Large intestine (tissue), 12 donors: ENCODE results near the gene SMIM27. TPM values are rescaled to one million over a fixed set of nuclear protein-coding genes. Genes with fewer than 3 reads are reported as not detected.
"Not testable (repeated sequence)": the region's sequence is repeated elsewhere in the genome, so short reads cannot be mapped to it uniquely, and the experiment has no call there.

Experiments used
- DNase-seq, 2 donors: peaks; one replicate each; pipeline versions ENCODE4 v3.0.0 to v3.0.0-alpha.2; 2013
- H3K27ac ChIP-seq: one replicate; pipeline ENCODE4 v1.5.1; 2013; ENCODE audit warnings: low read length
- H3K27me3 ChIP-seq: 2 replicates; pipeline ENCODE4 v1.6.1; 2013; ENCODE audit warnings: low read length; ENCODE audit not compliant: control insufficient read depth, insufficient read depth
- H3K36me3 ChIP-seq: 2 replicates; pipeline ENCODE4 v1.6.1; 2013; ENCODE audit warnings: low read length; ENCODE audit not compliant: control insufficient read depth, insufficient read depth
- H3K4me1 ChIP-seq: one replicate; pipeline ENCODE4 v1.6.1; 2013; ENCODE audit warnings: low read length; ENCODE audit not compliant: control insufficient read depth, insufficient read depth
- H3K4me3 ChIP-seq: one replicate; pipeline ENCODE4 v1.5.1; 2013; ENCODE audit warnings: low read length
- H3K9me3 ChIP-seq: one replicate; pipeline ENCODE4 v1.6.1; 2013; ENCODE audit warnings: mild to moderate bottlenecking, low read depth, low read length, moderate library complexity; ENCODE audit not compliant: control insufficient read depth
- WGBS: methylation state at CpG from one replicate; pipeline ENCODE4 v1.1.5; 2013; ENCODE audit warnings: low lambda C conversion rate; ENCODE audit not compliant: insufficient coverage; 5-methylcytosine and 5-hydroxymethylcytosine counted together
- long read RNA-seq, 11 donors: transcript quantifications; one replicate each; lab custom pipeline, GENCODE V29; 2026
- polyA plus RNA-seq: library from polyadenylated mRNA; unstranded; fragments of 120-200 nt; gene quantifications from one replicate; pipeline ENCODE4 v1.2.1, GENCODE V29; 2013

The SMIM27 gene, protein sequence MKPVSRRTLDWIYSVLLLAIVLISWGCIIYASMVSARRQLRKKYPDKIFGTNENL
- polyA plus RNA-seq: 14.6 TPM
- long read RNA-seq, donor 1, transcript SMIM27-206 (1 exons, 668 nt): major isoform, 5 of 158 reads
- long read RNA-seq, donor 1, partial matches to known transcripts: 6 of 158 reads
- long read RNA-seq, donor 1, other reads (novel, unspliced or antisense): 147 of 158 reads
- long read RNA-seq, donor 2, transcript SMIM27-206 (1 exons, 668 nt): major isoform, 10 of 32 reads
- long read RNA-seq, donor 2, partial matches to known transcripts: 21 of 32 reads
- long read RNA-seq, donor 2, other reads (novel, unspliced or antisense): 0 of 32 reads
- long read RNA-seq, donor 3: 0 reads
- long read RNA-seq, donor 4: 0 reads
- long read RNA-seq, donor 5, partial matches to known transcripts: 170 of 178 reads
- long read RNA-seq, donor 5, other reads (novel, unspliced or antisense): 7 of 178 reads
- long read RNA-seq, donor 6, transcript SMIM27-206 (1 exons, 668 nt): major isoform, 8 of 25 reads
- long read RNA-seq, donor 6, partial matches to known transcripts: 17 of 25 reads
- long read RNA-seq, donor 6, other reads (novel, unspliced or antisense): 0 of 25 reads
- long read RNA-seq, donor 7, partial matches to known transcripts: 0 of 4 reads
- long read RNA-seq, donor 7, other reads (novel, unspliced or antisense): 0 of 4 reads
- long read RNA-seq, donor 8, transcript SMIM27-206 (1 exons, 668 nt): major isoform, 14 of 598 reads
- long read RNA-seq, donor 8, partial matches to known transcripts: 101 of 598 reads
- long read RNA-seq, donor 8, other reads (novel, unspliced or antisense): 483 of 598 reads
- long read RNA-seq, donor 9, transcript SMIM27-206 (1 exons, 668 nt): major isoform, 10 of 46 reads
- long read RNA-seq, donor 9, partial matches to known transcripts: 35 of 46 reads
- long read RNA-seq, donor 9, other reads (novel, unspliced or antisense): 0 of 46 reads
- long read RNA-seq, donor 10, transcript SMIM27-206 (1 exons, 668 nt): major isoform, 7 of 39 reads
- long read RNA-seq, donor 10, partial matches to known transcripts: 20 of 39 reads
- long read RNA-seq, donor 10, other reads (novel, unspliced or antisense): 12 of 39 reads
- long read RNA-seq, donor 11, transcript SMIM27-206 (1 exons, 668 nt): major isoform, 8 of 29 reads
- long read RNA-seq, donor 11, partial matches to known transcripts: 19 of 29 reads
- long read RNA-seq, donor 11, other reads (novel, unspliced or antisense): 0 of 29 reads

DNA sequence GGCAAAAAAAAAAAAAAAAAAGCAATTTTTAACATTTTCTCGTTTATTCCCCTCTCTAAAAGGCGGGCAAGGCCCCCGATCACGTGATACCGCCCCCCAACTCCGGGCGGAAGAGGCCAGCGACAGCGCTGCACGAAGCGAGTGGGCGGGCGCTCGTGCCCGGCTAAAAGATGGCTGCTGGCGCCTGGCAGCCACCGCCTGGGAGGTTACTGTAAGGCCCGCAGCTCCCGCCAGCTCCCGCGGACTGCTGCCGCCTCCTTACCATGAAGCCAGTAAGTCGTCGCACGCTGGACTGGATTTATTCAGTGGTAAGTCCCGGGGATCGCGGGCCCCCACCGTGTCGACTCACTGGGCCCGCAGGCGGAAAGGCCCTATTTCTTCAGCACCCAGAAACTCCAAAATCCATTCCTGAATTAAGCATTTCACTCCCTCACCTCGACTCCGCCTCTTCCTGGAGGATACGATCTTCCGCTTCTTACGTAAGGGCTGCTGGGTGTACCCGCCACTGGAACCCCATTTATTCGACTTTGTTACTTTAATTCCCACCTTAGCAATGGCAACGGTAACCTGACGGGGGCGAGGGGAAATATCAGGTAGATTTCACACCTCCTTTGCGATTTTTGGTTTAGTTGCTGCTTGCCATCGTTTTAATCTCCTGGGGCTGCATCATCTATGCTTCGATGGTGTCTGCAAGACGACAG, at the start of gene SMIM27, which contains the start of gene TOPORS:
Gene SMIM27 (plus strand): TSS at position 156 of the 701 bp plus-strand sequence. CDS start 108 bp downstream, at position 264.
Gene TOPORS (minus strand): TSS at position 415 of the 701 bp plus-strand sequence. CDS start 150 bp downstream, at position 265.
- Histone ChIP-seq H3K4me3 (peak within 1 kb of the TSS; percentile 78), H3K27ac (peak within 1 kb of the TSS; percentile 96), H3K4me1 (peaks cover 10% of the 10 kb centered on the region), H3K36me3 (peaks cover 2% of the 10 kb centered on the region), H3K27me3 (no peaks in the 10 kb centered on the region), H3K9me3 (no peaks in the 10 kb centered on the region)
- WGBS: 0% methylated on average over 4 of the region's 46 CpGs
- DNase-seq: peak; percentile 88 to 95

DNA sequence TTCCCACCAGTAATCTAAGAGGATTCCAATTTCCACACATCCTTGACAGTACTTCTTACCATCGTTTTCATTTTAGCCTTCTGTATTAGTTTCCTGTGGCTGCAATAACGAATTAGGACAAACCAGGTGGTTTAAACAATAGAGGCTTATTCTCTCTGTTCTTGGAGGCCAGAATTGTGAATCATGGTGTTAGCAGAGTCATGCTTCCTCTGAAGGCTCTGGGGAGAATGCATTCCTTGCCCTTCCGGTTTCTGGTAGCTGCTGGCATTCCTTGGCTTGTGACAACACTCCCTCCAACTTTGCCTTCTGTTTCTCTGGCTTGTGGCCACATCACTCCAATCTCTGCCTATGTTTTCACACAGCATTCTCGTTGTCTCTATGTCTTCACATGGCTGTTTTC, 49.7 kb upstream of the SMIM27 start:
- Histone ChIP-seq H3K4me3 (no peak overlapping the region), H3K27me3 (no peaks in the 10 kb centered on the region), H3K36me3 (peaks cover 13% of the 10 kb centered on the region), H3K9me3 (no peaks in the 10 kb centered on the region), H3K4me1 (no peaks in the 10 kb centered on the region), H3K27ac (no peak overlapping the region)
- DNase-seq: no peak
- 79% methylated on average over 2 of the region's 4 CpGs for WGBS

DNA sequence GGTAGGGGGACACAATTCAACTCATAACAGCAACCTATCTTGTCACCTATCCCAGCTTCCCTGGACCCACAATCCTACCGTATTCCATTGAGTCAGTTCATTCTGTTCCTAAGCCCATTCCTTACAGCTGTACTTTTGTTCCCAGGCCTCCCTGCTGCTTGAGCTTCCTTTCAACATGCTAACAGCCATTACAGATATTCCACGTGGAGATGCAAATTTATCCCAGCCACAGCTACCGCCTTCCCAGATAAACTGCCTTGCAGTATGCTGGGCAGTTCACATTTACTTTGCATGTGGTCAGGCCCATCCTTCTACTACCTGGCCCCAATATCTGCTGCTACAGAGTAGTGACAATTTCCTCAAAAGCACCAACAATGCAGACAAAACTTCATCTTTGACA, 49.1 kb upstream of the SMIM27 start:
- no peak for DNase-seq
- WGBS: 100% methylated on average over 1 of the region's 3 CpGs
- Histone ChIP-seq H3K4me1 (no peaks in the 10 kb centered on the region), H3K27me3 (no peaks in the 10 kb centered on the region), H3K27ac (no peak overlapping the region), H3K36me3 (peaks cover 11% of the 10 kb centered on the region), H3K9me3 (no peaks in the 10 kb centered on the region), H3K4me3 (no peak overlapping the region)

DNA sequence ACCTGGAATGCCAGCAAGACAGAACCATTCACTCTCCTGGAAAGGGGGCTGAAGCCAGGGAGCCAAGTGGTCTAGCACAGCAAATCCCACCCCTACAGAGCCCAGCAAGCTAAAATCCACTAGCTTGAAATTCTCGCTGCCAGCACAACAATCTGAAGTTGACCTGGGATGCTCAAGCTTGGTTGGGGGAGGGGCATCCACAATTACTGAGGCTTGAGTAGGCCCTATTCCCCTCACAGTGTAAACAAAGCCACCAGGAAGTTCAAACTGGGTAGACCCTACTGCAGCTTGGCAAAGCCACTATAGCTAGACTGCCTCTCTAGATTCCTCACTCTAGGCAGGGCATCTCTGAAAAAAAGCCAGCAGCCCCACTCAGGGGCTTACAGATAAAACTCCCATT, 43.4 kb upstream of the SMIM27 start:
- no CpG with 5 or more reads among the region's 1 CpG for WGBS
- Histone ChIP-seq H3K4me3 (no peak overlapping the region), H3K36me3 (no peaks in the 10 kb centered on the region), H3K27ac (no peak overlapping the region), H3K4me1 (no peaks in the 10 kb centered on the region), H3K9me3 (no peaks in the 10 kb centered on the region), H3K27me3 (no peaks in the 10 kb centered on the region)
- no peak for DNase-seq

DNA sequence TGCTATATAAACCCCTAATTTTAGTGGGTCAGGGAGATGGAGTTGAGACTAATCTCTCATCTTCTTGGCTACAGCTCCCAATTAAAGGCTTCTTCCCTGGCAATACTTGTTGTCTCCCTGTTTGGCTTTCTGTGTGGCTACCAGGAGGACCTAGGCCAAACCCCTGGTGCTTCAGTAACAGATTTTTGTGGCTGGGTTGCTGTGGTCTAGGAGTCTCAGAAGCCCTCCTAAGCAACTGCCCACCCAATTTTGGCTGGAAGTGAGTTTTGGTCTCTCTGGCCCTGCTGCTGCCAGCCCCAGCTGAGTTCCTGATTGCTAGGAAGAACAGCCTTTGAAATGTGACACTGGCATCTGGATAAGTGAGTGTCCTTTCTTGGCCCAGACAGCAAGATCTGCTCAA, 35.9 kb upstream of the SMIM27 start:
- Histone ChIP-seq H3K27ac (no peak overlapping the region), H3K36me3 (no peaks in the 10 kb centered on the region), H3K4me3 (no peak overlapping the region), H3K27me3 (no peaks in the 10 kb centered on the region), H3K9me3 (peaks cover 8% of the 10 kb centered on the region), H3K4me1 (no peaks in the 10 kb centered on the region)
- DNase-seq: no peak

DNA sequence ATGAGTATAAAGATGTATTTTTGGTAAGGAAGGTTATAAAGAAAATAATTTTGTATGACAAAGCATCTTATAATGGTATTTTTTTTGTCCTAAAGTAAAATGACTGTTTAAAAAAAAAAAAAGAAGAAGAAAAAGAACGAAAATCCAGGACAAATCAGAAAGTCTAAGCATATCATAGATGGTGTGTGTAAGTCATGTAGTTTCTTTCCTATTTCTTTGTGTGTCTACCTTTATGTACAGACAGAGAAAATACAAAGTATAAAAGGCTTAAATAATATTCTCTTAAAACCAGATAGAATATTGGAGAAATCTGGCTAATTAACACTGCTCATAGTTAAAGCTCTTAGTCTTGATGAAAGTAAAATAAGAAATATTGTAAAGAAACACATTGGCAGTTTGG, 33.9 kb upstream of the SMIM27 start:
- H3K9me3 ChIP-seq: peaks cover 8% of the 10 kb centered on the region
- H3K4me1 ChIP-seq: no peaks in the 10 kb centered on the region
- H3K4me3 ChIP-seq: no peak overlapping the region
- no peak for DNase-seq
- 71% methylated on average over 1 of the region's 1 CpG for WGBS
- no peaks in the 10 kb centered on the region for H3K27me3 ChIP-seq
- H3K36me3 ChIP-seq: no peaks in the 10 kb centered on the region
- no peak overlapping the region for H3K27ac ChIP-seq

DNA sequence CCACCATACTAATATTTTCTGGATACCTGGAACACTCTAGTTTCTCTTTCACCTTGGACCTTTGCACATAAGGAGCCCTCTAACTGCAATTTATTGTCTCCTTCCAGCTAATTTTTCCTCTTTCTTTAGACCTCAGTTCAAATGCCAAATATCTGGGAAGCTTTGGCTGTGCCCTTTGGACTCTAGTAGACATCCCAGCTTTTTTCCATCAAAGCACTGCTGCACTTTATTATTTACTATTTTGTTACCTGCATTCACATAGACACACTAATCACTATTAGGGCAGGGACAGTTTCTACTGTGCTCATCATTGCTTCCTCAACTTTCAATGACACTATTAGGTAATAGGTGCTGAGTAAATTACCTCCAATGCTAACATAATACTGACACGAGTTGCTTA, 28.2 kb upstream of the SMIM27 start:
- peak in 1 of 2 donors; percentile 14 for DNase-seq
- Histone ChIP-seq H3K9me3 (peaks cover 5% of the 10 kb centered on the region), H3K4me3 (no peak overlapping the region), H3K4me1 (peaks cover 4% of the 10 kb centered on the region), H3K27ac (no peak overlapping the region), H3K36me3 (no peaks in the 10 kb centered on the region), H3K27me3 (no peaks in the 10 kb centered on the region)
- WGBS: 100% methylated on average over 1 of the region's 1 CpG

DNA sequence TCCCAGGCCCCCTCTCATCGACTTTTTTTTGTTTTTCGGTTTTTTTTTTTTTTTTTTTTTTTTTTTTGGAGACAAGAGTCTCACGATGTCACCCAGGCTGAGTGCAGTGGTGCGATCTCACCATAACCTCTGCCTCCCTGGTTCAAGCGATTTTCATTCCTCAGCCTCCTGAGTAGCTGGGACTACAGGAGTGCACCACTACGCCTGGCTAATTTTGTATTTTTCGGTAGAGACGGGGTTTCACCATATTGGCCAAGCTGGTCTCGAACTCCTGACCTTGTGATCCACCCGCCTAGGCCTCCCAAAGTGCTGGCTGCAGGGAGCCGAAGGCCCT, 27.6 kb upstream of the SMIM27 start:
- 87% methylated on average over 3 of the region's 11 CpGs for WGBS
- H3K36me3 ChIP-seq, H3K27ac ChIP-seq, H3K27me3 ChIP-seq, H3K9me3 ChIP-seq, H3K4me1 ChIP-seq, DNase-seq: not testable (repeated sequence)
- peak overlapping the region; percentile 59 for H3K4me3 ChIP-seq

DNA sequence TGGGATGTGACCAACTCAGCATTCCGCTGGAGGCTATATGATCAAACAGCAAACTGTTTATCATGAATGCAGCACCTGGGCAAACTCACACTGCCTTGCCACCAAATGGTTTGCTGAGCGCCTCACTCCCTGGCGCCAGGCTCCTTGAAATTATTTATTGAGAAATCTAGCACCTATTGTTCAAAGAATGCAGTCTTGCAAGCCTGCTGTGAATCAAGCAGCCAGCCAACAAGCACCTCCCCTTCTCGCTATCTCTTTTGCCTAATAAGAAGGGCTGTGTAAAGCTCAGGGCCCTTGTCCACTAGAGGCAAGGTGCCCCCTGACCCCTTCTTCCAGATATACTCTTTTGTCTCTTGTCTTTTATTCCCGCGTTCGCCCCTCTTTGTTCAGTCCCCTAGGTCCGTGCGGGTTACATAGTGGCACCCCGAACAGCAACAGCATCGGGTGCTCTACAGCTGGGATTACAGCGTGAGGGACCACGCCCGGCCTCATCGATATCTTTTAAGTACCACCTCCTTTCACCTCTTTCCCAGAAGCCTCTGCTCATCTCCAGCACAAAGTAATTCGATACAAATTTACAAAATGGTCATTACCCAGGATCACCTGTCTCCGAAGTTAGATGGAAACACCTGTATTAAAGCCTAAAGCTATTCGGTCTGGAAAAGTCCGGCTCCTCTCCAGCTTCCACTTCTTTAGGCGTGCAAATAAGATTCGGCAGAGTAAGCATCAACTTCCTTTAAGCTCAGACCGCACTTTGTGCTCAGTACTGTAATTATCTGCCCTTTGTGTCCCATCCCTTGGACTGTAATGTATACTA, 27.0 kb upstream of the SMIM27 start:
- peak; percentile 49 to 76 for DNase-seq
- WGBS: no CpG with 5 or more reads among the region's 22 CpGs
- Histone ChIP-seq H3K27ac (peak overlapping the region; percentile 79), H3K4me3 (peak overlapping the region; percentile 59), H3K4me1 (peaks cover 4% of the 10 kb centered on the region), H3K27me3 (no peaks in the 10 kb centered on the region), H3K9me3 (peaks cover 5% of the 10 kb centered on the region), H3K36me3 (no peaks in the 10 kb centered on the region)
